ENCODE data around the gene FYN. TPM values are rescaled to one million over a fixed set of nuclear protein-coding genes. Genes with fewer than 3 reads are reported as not detected.
A peak's percentile ranks its signal among the peaks of the same experiment; 100 is the strongest.

Gene FYN
- total and polyA plus RNA-seq, 4 experiments from 2014 or later, result 338 to 713 (median 564) TPM

- Mint-ChIP-seq H3K9me3 (no peaks in the 10 kb centered on the region), H3K4me3 (peak overlapping the region; percentile 90 to 98 (median 96)), H3K27me3 (no peaks in the 10 kb centered on the region), H3K36me3 (peaks cover 0 to 40% of the 10 kb centered on the region in 2 donors), H3K27ac (peak overlapping the region; percentile 91 to 98 (median 96)), H3K4me1 (peaks cover 50 to 82% (median 61%) of the 10 kb centered on the region in 4 donors)
- H3K36me3 ChIP-seq (ENCODE audit: insufficient read depth, low read length), result no peaks in the 10 kb centered on the region
- no peak for DNase-seq
- H3K27me3 ChIP-seq (ENCODE audit: insufficient read depth, low read length), result no peaks in the 10 kb centered on the region
- H3K27ac ChIP-seq (ENCODE audit: low read depth, low read length), result peak overlapping the region; percentile 88
- H3K4me1 ChIP-seq (ENCODE audit: insufficient read depth, low read length), result peaks cover 65% of the 10 kb centered on the region
- no peaks in the 10 kb centered on the region for H3K9me3 ChIP-seq (ENCODE audit: control insufficient read depth in 1 of 2, low read length in 2 of 2)
- peak overlapping the region; percentile 88 to 91 for H3K4me3 ChIP-seq (ENCODE audit: low read length in 2 of 2)
- intact Hi-C loops (cut with micrococcal nuclease), result loop anchor here (1.0 to 10.0 kb wide), 3 partner anchors 7 to 386 kb away; partner anchors contain the start of gene REV3L
- ChIA-PET POLR2A (ENCODE audit: partially characterized antibody) (interaction anchor here (0.6 to 5.5 kb wide), 21 partner anchors 9 to 136 kb away, joined by 3 to 64 read pairs (median 4); no protein-coding TSS in a partner anchor), CTCF (ENCODE audit: partially characterized antibody) (interaction anchor here (1.0 to 2.5 kb wide), 9 partner anchors 23 to 157 kb away, joined by 3 to 8 read pairs (median 3); no protein-coding TSS in a partner anchor)
Measured at GRCh38 chr6:111870742-111871064, 2.5 kb downstream of the FYN start.

GRCh38 chr6:111870051-111870741, 3.1 kb downstream of the FYN start:
- intact Hi-C loops (cut with micrococcal nuclease), result loop anchor here (1.0 to 10.0 kb wide), 2 partner anchors 66 to 385 kb away; partner anchors contain the start of gene REV3L
- no peaks in the 10 kb centered on the region for H3K27me3 Mint-ChIP-seq
- Histone ChIP-seq H3K4me1 (ENCODE audit: insufficient read depth, low read length) (peaks cover 70% of the 10 kb centered on the region), H3K4me3 (ENCODE audit: low read length in 2 of 2) (peak overlapping the region; percentile 88 to 91), H3K9me3 (ENCODE audit: control insufficient read depth in 1 of 2, low read length in 2 of 2) (no peaks in the 10 kb centered on the region), H3K27me3 (ENCODE audit: insufficient read depth, low read length) (no peaks in the 10 kb centered on the region), H3K36me3 (ENCODE audit: insufficient read depth, low read length) (no peaks in the 10 kb centered on the region), H3K27ac (ENCODE audit: low read depth, low read length) (peak overlapping the region; percentile 88)
- H3K4me1 Mint-ChIP-seq, result peaks cover 53 to 87% (median 66%) of the 10 kb centered on the region in 4 donors
- H3K36me3 Mint-ChIP-seq, result peaks cover 0 to 40% of the 10 kb centered on the region in 2 donors
- H3K27ac Mint-ChIP-seq, result peak overlapping the region; percentile 81 to 98 (median 96)
- no peaks in the 10 kb centered on the region for H3K9me3 Mint-ChIP-seq
- peak overlapping the region; percentile 90 to 98 (median 96) for H3K4me3 Mint-ChIP-seq
- peak; percentile 38 to 56 (median 46) for DNase-seq
- CTCF ChIA-PET (ENCODE audit: partially characterized antibody), result interaction anchor here (0.7 to 2.9 kb wide), 14 partner anchors 16 to 156 kb away, joined by 3 to 13 read pairs (median 3); no protein-coding TSS in a partner anchor
- POLR2A ChIA-PET (ENCODE audit: partially characterized antibody), result interaction anchor here (0.6 to 5.5 kb wide), 24 partner anchors 8 to 135 kb away, joined by 3 to 64 read pairs (median 4); no protein-coding TSS in a partner anchor

GRCh38 chr6:111866857-111867256, 6.4 kb downstream of the FYN start:
- Mint-ChIP-seq H3K9me3 (no peaks in the 10 kb centered on the region), H3K36me3 (peaks cover 0 to 43% of the 10 kb centered on the region in 2 donors), H3K4me1 (peaks cover 76 to 99% (median 85%) of the 10 kb centered on the region in 4 donors), H3K27ac (peak overlapping the region; percentile 7 to 90 (median 63)), H3K4me3 (peak overlapping the region; percentile 57 to 80 (median 68)), H3K27me3 (no peaks in the 10 kb centered on the region)
- POLR2A ChIA-PET (ENCODE audit: partially characterized antibody), result interaction anchor here (0.6 to 4.2 kb wide), 7 partner anchors 8 to 41 kb away, joined by 3 to 28 read pairs (median 5); no protein-coding TSS in a partner anchor
- CTCF ChIA-PET (ENCODE audit: partially characterized antibody), result interaction anchor here (0.7 to 2.1 kb wide), 2 partner anchors 26 to 56 kb away, joined by 3 to 5 read pairs; no protein-coding TSS in a partner anchor
- Histone ChIP-seq H3K4me3 (ENCODE audit: low read length in 2 of 2) (no peak overlapping the region), H3K27ac (ENCODE audit: low read depth, low read length) (peak overlapping the region; percentile 3), H3K36me3 (ENCODE audit: insufficient read depth, low read length) (no peaks in the 10 kb centered on the region), H3K9me3 (ENCODE audit: control insufficient read depth in 1 of 2, low read length in 2 of 2) (no peaks in the 10 kb centered on the region), H3K27me3 (ENCODE audit: insufficient read depth, low read length) (no peaks in the 10 kb centered on the region), H3K4me1 (ENCODE audit: insufficient read depth, low read length) (peaks cover 91% of the 10 kb centered on the region)
- DNase-seq, result no peak
- intact Hi-C loops (cut with micrococcal nuclease), result loop anchor here (1.0 kb wide), 1 partner anchor 10 kb away; no protein-coding TSS in a partner anchor

GRCh38 chr6:111865909-111866546, 7.2 kb downstream of the FYN start:
- H3K27ac ChIP-seq (ENCODE audit: low read depth, low read length), result no peak overlapping the region
- POLR2A ChIA-PET (ENCODE audit: partially characterized antibody), result interaction anchor here (0.8 to 4.2 kb wide), 9 partner anchors 8 to 42 kb away, joined by 3 to 28 read pairs (median 5); partner anchors contain the start of gene FYN
- CTCF ChIA-PET (ENCODE audit: partially characterized antibody), result interaction anchor here (0.6 to 2.5 kb wide), 3 partner anchors 15 to 91 kb away, joined by 3 to 8 read pairs (median 5); no protein-coding TSS in a partner anchor

GRCh38 chr6:111865049-111865585, 8.1 kb downstream of the FYN start:
- no peaks in the 10 kb centered on the region for H3K27me3 Mint-ChIP-seq
- H3K4me1 Mint-ChIP-seq, result peaks cover 85 to 100% (median 93%) of the 10 kb centered on the region in 4 donors
- H3K27ac Mint-ChIP-seq, result peak overlapping the region in 6 of 7 donors; percentile 7 to 88 (median 56)
- Histone ChIP-seq H3K4me1 (ENCODE audit: insufficient read depth, low read length) (peaks cover 100% of the 10 kb centered on the region), H3K4me3 (ENCODE audit: low read length in 2 of 2) (no peak overlapping the region), H3K36me3 (ENCODE audit: insufficient read depth, low read length) (no peaks in the 10 kb centered on the region), H3K9me3 (ENCODE audit: control insufficient read depth in 1 of 2, low read length in 2 of 2) (no peaks in the 10 kb centered on the region), H3K27ac (ENCODE audit: low read depth, low read length) (no peak overlapping the region), H3K27me3 (ENCODE audit: insufficient read depth, low read length) (no peaks in the 10 kb centered on the region)
- no peak for DNase-seq
- no peaks in the 10 kb centered on the region for H3K9me3 Mint-ChIP-seq
- POLR2A ChIA-PET (ENCODE audit: partially characterized antibody), result interaction anchor here (0.7 to 4.2 kb wide), 8 partner anchors 9 to 176 kb away, joined by 3 to 28 read pairs (median 7); partner anchors contain the start of gene FYN
- H3K36me3 Mint-ChIP-seq, result peaks cover 0 to 33% of the 10 kb centered on the region in 2 donors
- intact Hi-C loops (cut with micrococcal nuclease), result no loop called here
- CTCF ChIA-PET (ENCODE audit: partially characterized antibody), result interaction anchor here (1.0 to 2.5 kb wide), 6 partner anchors 11 to 131 kb away, joined by 3 to 8 read pairs (median 4); no protein-coding TSS in a partner anchor
- peak overlapping the region in 7 of 8 donors; percentile 4 to 80 (median 56) for H3K4me3 Mint-ChIP-seq

More at GRCh38 chr6:111865909-111866546, 7.2 kb downstream of the FYN start:
- intact Hi-C loops (cut with micrococcal nuclease), result loop anchor here (1.0 kb wide), 1 partner anchor 9 kb away; no protein-coding TSS in a partner anchor
- Histone ChIP-seq H3K4me1 (ENCODE audit: insufficient read depth, low read length) (peaks cover 99% of the 10 kb centered on the region), H3K36me3 (ENCODE audit: insufficient read depth, low read length) (no peaks in the 10 kb centered on the region), H3K27me3 (ENCODE audit: insufficient read depth, low read length) (no peaks in the 10 kb centered on the region), H3K4me3 (ENCODE audit: low read length in 2 of 2) (no peak overlapping the region), H3K9me3 (ENCODE audit: control insufficient read depth in 1 of 2, low read length in 2 of 2) (no peaks in the 10 kb centered on the region)
- Mint-ChIP-seq H3K9me3 (no peaks in the 10 kb centered on the region), H3K36me3 (peaks cover 0 to 35% of the 10 kb centered on the region in 2 donors), H3K27me3 (no peaks in the 10 kb centered on the region), H3K4me3 (peak overlapping the region; percentile 10 to 80 (median 71)), H3K4me1 (peaks cover 83 to 100% (median 91%) of the 10 kb centered on the region in 4 donors), H3K27ac (peak overlapping the region; percentile 4 to 93 (median 51))
- no peak for DNase-seq

- intact Hi-C loops (cut with micrococcal nuclease), result no loop called here
- H3K27ac Mint-ChIP-seq, result peak overlapping the region; percentile 7 to 88 (median 74)
- H3K36me3 Mint-ChIP-seq, result peaks cover 0 to 26% of the 10 kb centered on the region in 2 donors
- peak overlapping the region in 7 of 8 donors; percentile 8 to 80 (median 71) for H3K4me3 Mint-ChIP-seq
- ChIA-PET POLR2A (ENCODE audit: partially characterized antibody) (interaction anchor here (0.7 to 4.2 kb wide), 10 partner anchors 10 to 177 kb away, joined by 3 to 28 read pairs (median 7); partner anchors contain the start of gene FYN), CTCF (ENCODE audit: partially characterized antibody) (interaction anchor here (0.9 to 2.5 kb wide), 7 partner anchors 10 to 154 kb away, joined by 3 to 8 read pairs (median 4); no protein-coding TSS in a partner anchor)
- Histone ChIP-seq H3K27ac (ENCODE audit: low read depth, low read length) (no peak overlapping the region), H3K36me3 (ENCODE audit: insufficient read depth, low read length) (no peaks in the 10 kb centered on the region), H3K9me3 (ENCODE audit: control insufficient read depth in 1 of 2, low read length in 2 of 2) (no peaks in the 10 kb centered on the region), H3K4me1 (ENCODE audit: insufficient read depth, low read length) (peaks cover 100% of the 10 kb centered on the region), H3K27me3 (ENCODE audit: insufficient read depth, low read length) (no peaks in the 10 kb centered on the region), H3K4me3 (ENCODE audit: low read length in 2 of 2) (no peak overlapping the region)
- no peak for DNase-seq
- no peaks in the 10 kb centered on the region for H3K27me3 Mint-ChIP-seq
- no peaks in the 10 kb centered on the region for H3K9me3 Mint-ChIP-seq
- peaks cover 85 to 100% (median 93%) of the 10 kb centered on the region in 4 donors for H3K4me1 Mint-ChIP-seq
Measured at GRCh38 chr6:111864138-111865048, 8.9 kb downstream of the FYN start.
